Lower leg skin (tissue), 3 donors: ENCODE measurements around the gene IL33.

Experiments
- CTCF ChIP-seq, 3 donors: fragments of 450-650 bp; IDR thresholded peaks; one replicate each; pipeline ENCODE4 v1.5.1; 2016; ENCODE audit warnings: antibody characterized with exemption in 3 of 3, mild to moderate bottlenecking in 3 of 3, moderate library complexity in 2 of 3
- POLR2A ChIP-seq, 2 donors: fragments of 450-650 bp; IDR thresholded peaks; one replicate each; pipeline ENCODE4 v1.6.1; 2016 to 2017; ENCODE audit warnings: antibody characterized with exemption in 2 of 2, mild to moderate bottlenecking in 1 of 2, moderate library complexity in 1 of 2

- TF ChIP-seq CTCF (IDR thresholded peaks at IDR 0.05) (no peak), POLR2A (IDR thresholded peaks at IDR 0.05) (no peak)
These were observed 20.7 kb upstream of the IL33 start for GRCh38 chr9:6194934-6195333.
